Astrocyte (in vitro differentiated cells and primary cell): ENCODE data around the gene WDSUB1. TPM values are rescaled to one million over a fixed set of nuclear protein-coding genes. Genes with fewer than 3 reads are reported as not detected.

Source experiments
- DNase-seq: peaks from one replicate; pipeline ENCODE4 v3.0.0-alpha.2; 2010; ENCODE audit warnings: low read depth
- FAIRE-seq: peaks from 2 replicates; lab custom pipeline; 2011; peaks lifted over from hg19 to GRCh38; lab: Jason Lieb, UNC
- H2AFZ ChIP-seq: 2 replicates; pipeline ENCODE4 v1.6.0; 2012; ENCODE audit warnings: low read depth, low read length, inconsistent platforms
- H3K27ac ChIP-seq: 2 replicates; pipeline ENCODE4 v1.5.1; 2011; ENCODE audit warnings: low read depth, low read length, inconsistent platforms
- H3K27me3 ChIP-seq: 2 replicates; pipeline ENCODE4 v1.6.0; 2011; ENCODE audit warnings: low read length, inconsistent platforms; ENCODE audit not compliant: insufficient read depth
- H3K36me3 ChIP-seq: 2 replicates; pipeline ENCODE4 v1.5.1; 2011; ENCODE audit warnings: low read length, inconsistent platforms; ENCODE audit not compliant: insufficient read depth
- H3K4me1 ChIP-seq: 2 replicates; pipeline ENCODE4 v1.5.1; 2011; ENCODE audit warnings: low read length, inconsistent platforms; ENCODE audit not compliant: insufficient read depth
- H3K4me2 ChIP-seq: 2 replicates; pipeline ENCODE4 v1.6.0; 2012; ENCODE audit warnings: low read length, inconsistent platforms
- H3K4me3 ChIP-seq: 2 replicates; pipeline ENCODE4 v1.5.1; 2011; ENCODE audit warnings: low read depth, mild to moderate bottlenecking, low read length, inconsistent platforms; ENCODE audit not compliant: insufficient read depth
- H3K79me2 ChIP-seq: 2 replicates; pipeline ENCODE4 v1.6.0; 2012; ENCODE audit warnings: mild to moderate bottlenecking, low read length, inconsistent platforms; ENCODE audit not compliant: insufficient read depth
- H3K9ac ChIP-seq: 2 replicates; pipeline ENCODE4 v1.6.0; 2012; ENCODE audit warnings: mild to moderate bottlenecking, low read length, inconsistent platforms
- H3K9me3 ChIP-seq: 2 replicates; pipeline ENCODE4 v1.5.1; 2012; ENCODE audit warnings: low read depth, mild to moderate bottlenecking, low read length, inconsistent platforms; ENCODE audit not compliant: insufficient read depth
- H4K20me1 ChIP-seq: 2 replicates; pipeline ENCODE4 v1.6.0; 2012; ENCODE audit warnings: low read length, inconsistent platforms; ENCODE audit not compliant: insufficient read depth
- H3K27ac Mint-ChIP-seq: one replicate; pipeline ENCODE4 v1.8.0; 2021; ENCODE audit warnings: mild to moderate bottlenecking, mixed read lengths; ENCODE audit not compliant: unreplicated experiment
- H3K27me3 Mint-ChIP-seq: one replicate; pipeline ENCODE4 v1.8.0; 2021; ENCODE audit warnings: low read depth, mixed read lengths; ENCODE audit not compliant: unreplicated experiment
- H3K36me3 Mint-ChIP-seq: one replicate; pipeline ENCODE4 v1.8.0; 2021; ENCODE audit warnings: low read depth, mixed read lengths; ENCODE audit not compliant: unreplicated experiment
- H3K4me1 Mint-ChIP-seq: one replicate; pipeline ENCODE4 v1.8.0; 2021; ENCODE audit warnings: low read depth, mixed read lengths; ENCODE audit not compliant: unreplicated experiment
- H3K4me3 Mint-ChIP-seq: one replicate; pipeline ENCODE4 v1.8.0; 2021; ENCODE audit warnings: mild to moderate bottlenecking, moderate library complexity, mixed read lengths; ENCODE audit not compliant: unreplicated experiment
- H3K9me3 Mint-ChIP-seq: one replicate; pipeline ENCODE4 v1.8.0; 2021; ENCODE audit warnings: mild to moderate bottlenecking, mixed read lengths; ENCODE audit not compliant: unreplicated experiment
- CTCF ChIP-seq: IDR thresholded peaks from 2 replicates; pipeline ENCODE4 v1.5.1; 2011; ENCODE audit warnings: low read depth, mild to moderate bottlenecking, inconsistent platforms, low read length, moderate library complexity; ENCODE audit not compliant: insufficient read depth
- EZH2 ChIP-seq: IDR thresholded peaks from 2 replicates; pipeline ENCODE4 v1.6.1; 2012; ENCODE audit warnings: mild to moderate bottlenecking, low read length, inconsistent platforms; ENCODE audit not compliant: insufficient read depth
- total RNA-seq: library from RNA; stranded (reverse); gene quantifications from 2 replicates; pipeline ENCODE4 v1.2.1, GENCODE V29; 2021

The WDSUB1 gene
- total RNA-seq, 1 donor from 2014 or later: 5.4 TPM

- no peak overlapping the region for H3K4me3 Mint-ChIP-seq
- TF ChIP-seq EZH2 (no peak), CTCF (no peak)
- H3K27ac ChIP-seq: no peak overlapping the region
- no peak overlapping the region for H3K4me3 ChIP-seq
- H3K27me3 ChIP-seq: no peaks in the 10 kb centered on the region
- no peaks in the 10 kb centered on the region for H3K79me2 ChIP-seq
- no peak for FAIRE-seq
- no peaks in the 10 kb centered on the region for H3K9me3 Mint-ChIP-seq
- H3K9me3 ChIP-seq: no peaks in the 10 kb centered on the region
- H3K4me2 ChIP-seq: no peak overlapping the region
- H3K36me3 Mint-ChIP-seq: peaks cover 65% of the 10 kb centered on the region
- H3K4me1 ChIP-seq: no peaks in the 10 kb centered on the region
- H3K27ac Mint-ChIP-seq: no peak overlapping the region
- H4K20me1 ChIP-seq: peaks cover 23% of the 10 kb centered on the region
- H3K9ac ChIP-seq: no peak overlapping the region
- H3K36me3 ChIP-seq: peaks cover 29% of the 10 kb centered on the region
- H3K27me3 Mint-ChIP-seq: no peaks in the 10 kb centered on the region
- H3K4me1 Mint-ChIP-seq: no peaks in the 10 kb centered on the region
- DNase-seq: no peak
- no peak overlapping the region for H2AFZ ChIP-seq
Observed at GRCh38 chr2:159219394-159219998, 67.0 kb downstream of the WDSUB1 start.

GRCh38 chr2:159218389-159218788 lies 68.1 kb downstream of the WDSUB1 start:
- Histone ChIP-seq H3K36me3 (peaks cover 29% of the 10 kb centered on the region), H3K4me3 (no peak overlapping the region), H4K20me1 (peaks cover 28% of the 10 kb centered on the region), H3K4me2 (no peak overlapping the region), H3K4me1 (no peaks in the 10 kb centered on the region), H3K27ac (no peak overlapping the region), H2AFZ (no peak overlapping the region), H3K27me3 (no peaks in the 10 kb centered on the region), H3K79me2 (peaks cover 4% of the 10 kb centered on the region), H3K9me3 (no peaks in the 10 kb centered on the region), H3K9ac (no peak overlapping the region)
- no peak for DNase-seq
- H3K4me3 Mint-ChIP-seq: no peak overlapping the region
- H3K27me3 Mint-ChIP-seq: no peaks in the 10 kb centered on the region
- no peaks in the 10 kb centered on the region for H3K9me3 Mint-ChIP-seq
- no peak for FAIRE-seq
- TF ChIP-seq CTCF (no peak), EZH2 (no peak)
- H3K4me1 Mint-ChIP-seq: no peaks in the 10 kb centered on the region
- H3K36me3 Mint-ChIP-seq: peaks cover 58% of the 10 kb centered on the region
- H3K27ac Mint-ChIP-seq: no peak overlapping the region

GRCh38 chr2:159217676-159218075 lies 68.8 kb downstream of the WDSUB1 start:
- Histone ChIP-seq H3K27me3 (no peaks in the 10 kb centered on the region), H3K36me3 (peaks cover 33% of the 10 kb centered on the region), H3K79me2 (peaks cover 4% of the 10 kb centered on the region), H2AFZ (no peak overlapping the region), H3K4me3 (no peak overlapping the region), H3K4me2 (no peak overlapping the region), H4K20me1 (peaks cover 30% of the 10 kb centered on the region), H3K4me1 (no peaks in the 10 kb centered on the region), H3K27ac (no peak overlapping the region), H3K9me3 (no peaks in the 10 kb centered on the region), H3K9ac (no peak overlapping the region)
- FAIRE-seq: no peak
- TF ChIP-seq EZH2 (no peak), CTCF (no peak)
- Mint-ChIP-seq H3K27me3 (no peaks in the 10 kb centered on the region), H3K27ac (no peak overlapping the region), H3K4me1 (peaks cover 3% of the 10 kb centered on the region), H3K9me3 (no peaks in the 10 kb centered on the region), H3K36me3 (peaks cover 56% of the 10 kb centered on the region), H3K4me3 (no peak overlapping the region)
- no peak for DNase-seq
